Kidney epithelial cell (primary cell): ENCODE data around the gene UBASH3B. TPM values are rescaled to one million over a fixed set of nuclear protein-coding genes. Genes with fewer than 3 reads are reported as not detected.

Source experiments
- DNase-seq: peaks from one replicate; pipeline ENCODE4 v3.0.0-alpha.2; 2010; ENCODE audit warnings: low read depth
- H3K27me3 ChIP-seq: 2 replicates; pipeline ENCODE4 v1.6.0; 2011; ENCODE audit warnings: low read length; ENCODE audit not compliant: control insufficient read depth, insufficient read depth
- H3K36me3 ChIP-seq: 2 replicates; pipeline ENCODE4 v1.5.1; 2011; ENCODE audit warnings: low read length; ENCODE audit not compliant: control insufficient read depth, insufficient read depth
- H3K4me3 ChIP-seq: 2 replicates; pipeline ENCODE4 v1.5.1; 2011; ENCODE audit warnings: low read depth, mild to moderate bottlenecking, control low read depth, low read length
- total RNA-seq: library from RNA; depleted of rRNA; stranded (reverse); fragments of >200 nt; gene quantifications from 2 replicates; pipeline ENCODE4 v1.2.3, GENCODE V29; 2015
- TF ChIP-seq, protein P1 (sequence below): IDR thresholded peaks from 2 replicates; pipeline ENCODE4 v1.5.1; 2011; ENCODE audit warnings: mild to moderate bottlenecking, moderate library complexity, low read length, control low read depth, inconsistent platforms; ENCODE audit not compliant: insufficient read depth, poor library complexity, severe bottlenecking

The UBASH3B gene
- total RNA-seq, 1 donor from 2014 or later = 32.0 TPM

DNA sequence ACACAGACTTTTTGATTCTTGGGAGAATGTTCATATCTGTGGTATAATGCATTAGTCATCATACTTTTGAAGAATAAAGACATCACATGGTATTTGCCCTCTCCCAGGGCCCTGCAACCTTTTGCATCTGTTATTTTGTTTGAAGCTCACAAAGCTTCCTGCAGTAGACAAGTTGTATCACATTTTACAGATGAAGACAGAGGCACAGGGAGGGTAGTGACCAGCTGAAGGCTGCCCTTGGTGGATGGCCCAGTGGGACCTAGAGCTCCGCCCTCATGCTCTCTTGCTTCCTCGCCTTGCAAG is 66.4 kb downstream of the UBASH3B start:
- no peak for DNase-seq
- TF ChIP-seq, protein P1, sequence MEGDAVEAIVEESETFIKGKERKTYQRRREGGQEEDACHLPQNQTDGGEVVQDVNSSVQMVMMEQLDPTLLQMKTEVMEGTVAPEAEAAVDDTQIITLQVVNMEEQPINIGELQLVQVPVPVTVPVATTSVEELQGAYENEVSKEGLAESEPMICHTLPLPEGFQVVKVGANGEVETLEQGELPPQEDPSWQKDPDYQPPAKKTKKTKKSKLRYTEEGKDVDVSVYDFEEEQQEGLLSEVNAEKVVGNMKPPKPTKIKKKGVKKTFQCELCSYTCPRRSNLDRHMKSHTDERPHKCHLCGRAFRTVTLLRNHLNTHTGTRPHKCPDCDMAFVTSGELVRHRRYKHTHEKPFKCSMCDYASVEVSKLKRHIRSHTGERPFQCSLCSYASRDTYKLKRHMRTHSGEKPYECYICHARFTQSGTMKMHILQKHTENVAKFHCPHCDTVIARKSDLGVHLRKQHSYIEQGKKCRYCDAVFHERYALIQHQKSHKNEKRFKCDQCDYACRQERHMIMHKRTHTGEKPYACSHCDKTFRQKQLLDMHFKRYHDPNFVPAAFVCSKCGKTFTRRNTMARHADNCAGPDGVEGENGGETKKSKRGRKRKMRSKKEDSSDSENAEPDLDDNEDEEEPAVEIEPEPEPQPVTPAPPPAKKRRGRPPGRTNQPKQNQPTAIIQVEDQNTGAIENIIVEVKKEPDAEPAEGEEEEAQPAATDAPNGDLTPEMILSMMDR = no peak
- Histone ChIP-seq H3K36me3 (no peaks in the 10 kb centered on the region), H3K27me3 (no peaks in the 10 kb centered on the region), H3K4me3 (no peak overlapping the region)

DNA sequence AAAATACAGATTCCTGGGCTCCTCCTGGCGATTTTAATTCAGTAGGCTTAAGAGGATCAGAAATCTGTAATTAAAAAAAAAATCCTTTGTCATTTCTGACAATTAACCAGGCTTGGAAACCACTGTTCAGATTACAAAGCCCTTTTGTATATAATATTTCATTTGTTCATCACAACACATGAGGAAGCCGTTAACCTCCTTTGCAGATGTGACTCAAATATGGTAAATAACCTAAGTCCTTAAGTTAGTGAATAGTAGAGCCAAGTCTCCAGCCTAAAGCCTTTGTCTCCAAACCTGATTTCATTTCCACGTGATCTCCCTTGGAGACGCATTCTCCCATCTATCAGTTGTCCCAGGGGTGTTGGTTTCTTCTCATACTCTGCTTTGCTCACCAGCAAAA is 67.6 kb downstream of the UBASH3B start:
- TF ChIP-seq, protein P1 = no peak
- Histone ChIP-seq H3K4me3 (no peak overlapping the region), H3K36me3 (no peaks in the 10 kb centered on the region), H3K27me3 (no peaks in the 10 kb centered on the region)
- no peak for DNase-seq

DNA sequence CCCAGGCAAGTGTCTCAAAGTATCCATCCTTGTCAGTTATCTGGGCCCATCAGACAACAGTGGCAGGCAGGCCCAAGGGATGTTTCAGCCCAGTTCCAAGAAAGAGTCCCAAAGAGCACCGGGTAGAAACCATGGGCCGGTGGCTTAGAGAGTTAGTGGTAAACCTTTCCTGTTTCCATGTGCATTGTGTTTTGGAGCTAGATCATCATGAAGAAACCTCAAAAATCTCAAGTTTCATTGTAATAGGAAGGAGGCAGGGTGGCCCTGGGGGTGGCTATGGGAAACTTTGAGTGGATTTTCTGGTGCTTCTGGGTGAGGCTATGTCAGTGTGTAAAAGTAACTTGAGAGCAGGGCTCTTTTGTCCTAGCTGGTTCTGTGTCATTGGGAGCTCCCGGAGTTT is 68.1 kb downstream of the UBASH3B start:
- Histone ChIP-seq H3K4me3 (no peak overlapping the region), H3K27me3 (no peaks in the 10 kb centered on the region), H3K36me3 (no peaks in the 10 kb centered on the region)
- no peak for DNase-seq
- TF ChIP-seq, protein P1 = no peak

DNA sequence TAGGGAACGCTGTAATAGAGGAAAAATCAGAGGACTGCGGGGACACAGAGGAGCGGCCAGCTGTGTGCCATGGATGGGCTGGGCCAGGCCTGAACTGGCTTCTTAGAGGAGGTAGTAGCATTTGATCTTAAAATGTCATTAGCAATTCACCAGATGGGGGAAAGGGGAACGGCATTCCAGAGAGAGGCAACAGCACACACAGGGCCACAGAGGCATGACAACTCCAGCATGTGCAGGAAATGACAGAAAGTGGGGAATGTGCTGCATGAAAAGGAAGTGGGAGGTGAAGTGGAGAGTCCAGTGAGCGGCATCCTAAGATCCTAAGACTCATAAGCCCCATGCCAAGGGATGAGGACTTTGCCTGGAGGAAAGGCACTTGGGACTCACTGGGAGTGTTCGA is 69.0 kb downstream of the UBASH3B start:
- Histone ChIP-seq H3K36me3 (no peaks in the 10 kb centered on the region), H3K27me3 (no peaks in the 10 kb centered on the region), H3K4me3 (no peak overlapping the region)
- TF ChIP-seq, protein P1 = no peak
- DNase-seq = no peak

DNA sequence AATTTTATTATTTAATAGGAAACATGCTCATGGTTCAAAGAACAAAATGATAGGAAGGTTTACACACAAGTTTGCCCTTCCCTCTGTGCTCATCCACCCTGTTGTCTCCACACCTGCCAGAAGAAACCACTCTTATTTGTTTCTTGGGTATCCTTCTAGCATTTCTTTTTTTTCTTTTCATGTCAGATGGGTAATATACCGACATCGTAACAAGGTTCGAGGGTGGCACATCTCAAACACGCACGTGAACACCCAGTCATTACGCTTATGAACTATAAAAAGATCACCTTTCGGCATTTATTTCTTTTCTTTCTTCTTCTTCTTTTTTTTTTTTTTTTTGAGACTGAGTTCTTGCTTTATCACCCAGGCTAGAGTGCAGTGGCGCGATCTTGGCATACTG is 70.5 kb downstream of the UBASH3B start:
- Histone ChIP-seq H3K36me3 (no peaks in the 10 kb centered on the region), H3K4me3 (no peak overlapping the region), H3K27me3 (no peaks in the 10 kb centered on the region)
- no peak for DNase-seq
- TF ChIP-seq, protein P1 = no peak

DNA sequence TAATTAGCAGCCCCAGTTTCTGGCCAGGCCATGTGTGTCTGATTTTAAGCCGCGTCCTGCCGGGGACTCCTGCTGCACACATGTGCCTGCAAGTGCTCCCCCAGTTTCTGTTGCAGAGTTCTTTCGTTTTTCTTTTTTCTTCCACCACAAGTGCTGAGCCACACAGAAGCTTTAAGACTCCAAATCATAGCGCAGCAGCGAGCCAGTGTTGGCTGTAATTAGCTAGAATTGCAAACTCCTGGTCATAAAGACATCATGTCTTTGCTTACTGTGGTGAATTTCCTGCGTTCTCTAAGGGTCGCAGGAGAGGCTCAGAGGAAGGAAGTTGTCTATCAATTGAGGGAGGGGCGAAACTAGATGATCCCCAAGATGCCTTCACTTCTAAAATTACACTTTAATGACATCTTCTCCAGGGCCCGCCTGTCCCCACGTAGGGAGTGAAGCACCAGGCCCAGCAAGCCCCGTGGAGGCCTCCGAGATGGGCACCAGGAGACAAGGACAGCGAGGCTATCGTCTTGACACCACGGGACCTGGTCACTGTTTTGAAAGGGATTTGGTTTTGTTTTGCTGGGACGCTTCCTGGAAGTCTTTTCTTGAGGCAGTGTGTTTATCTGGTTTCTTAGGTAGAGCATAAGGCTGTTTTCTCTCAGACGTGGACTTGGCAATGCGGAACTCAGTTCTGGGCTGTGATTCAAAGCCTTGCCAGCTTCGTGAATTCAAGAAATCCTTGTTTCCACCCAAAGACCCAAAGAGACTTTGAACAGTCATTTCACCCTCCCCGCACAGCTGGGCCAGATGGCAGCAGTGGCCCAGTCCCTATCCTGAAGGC is 71.8 kb downstream of the UBASH3B start:
- H3K4me3 ChIP-seq = no peak overlapping the region
- no peaks in the 10 kb centered on the region for H3K27me3 ChIP-seq
- no peaks in the 10 kb centered on the region for H3K36me3 ChIP-seq
- TF ChIP-seq, protein P1 = no peak
- DNase-seq = no peak
